ENCODE measurements around the gene RARRES1. TPM values are rescaled to one million over a fixed set of nuclear protein-coding genes. Genes with fewer than 3 reads are reported as not detected.

The RARRES1 gene
- total RNA-seq, 3 donors from 2014 or later = 3.5 to 568 (median 403) TPM

- Histone ChIP-seq H3K4me1 (no peaks in the 10 kb centered on the region), H3K4me3 (no peak overlapping the region), H3K9me3 (no peaks in the 10 kb centered on the region), H3K27ac (no peak overlapping the region), H3K27me3 (no peaks in the 10 kb centered on the region), H3K36me3 (no peaks in the 10 kb centered on the region)
- intact Hi-C loops (cut with DNase I; ENCODE audit: low total_unique reads) = no loop called here
- TF ChIP-seq CTCF (IDR thresholded peaks at IDR 0.05) (no peak), POLR2AphosphoS5 (IDR thresholded peaks at IDR 0.05) (no peak), POLR2A (IDR thresholded peaks at IDR 0.05) (no peak)
- DNase-seq (ENCODE audit: low spot score in 2 of 2) = no peak
Observed at GRCh38 chr3:158680861-158681260, 51.4 kb downstream of the RARRES1 start.

GRCh38 chr3:158679547-158680000, 52.7 kb downstream of the RARRES1 start:
- H3K9me3 ChIP-seq = no peaks in the 10 kb centered on the region

GRCh38 chr3:158678687-158679086, 53.6 kb downstream of the RARRES1 start:
- no peak overlapping the region for H3K27ac ChIP-seq
- no peaks in the 10 kb centered on the region for H3K27me3 ChIP-seq
- H3K4me3 ChIP-seq = no peak overlapping the region
- TF ChIP-seq CTCF (IDR thresholded peaks at IDR 0.05) (no peak), POLR2AphosphoS5 (IDR thresholded peaks at IDR 0.05) (no peak), POLR2A (IDR thresholded peaks at IDR 0.05) (no peak)
- intact Hi-C loops (cut with DNase I; ENCODE audit: low total_unique reads) = no loop called here
- no peaks in the 10 kb centered on the region for H3K9me3 ChIP-seq
- DNase-seq (ENCODE audit: low spot score in 2 of 2) = no peak
- no peaks in the 10 kb centered on the region for H3K4me1 ChIP-seq
- no peaks in the 10 kb centered on the region for H3K36me3 ChIP-seq

More at GRCh38 chr3:158679547-158680000, 52.7 kb downstream of the RARRES1 start:
- Histone ChIP-seq H3K4me1 (no peaks in the 10 kb centered on the region), H3K27ac (no peak overlapping the region), H3K27me3 (no peaks in the 10 kb centered on the region), H3K36me3 (no peaks in the 10 kb centered on the region), H3K4me3 (no peak overlapping the region)
- intact Hi-C loops (cut with DNase I; ENCODE audit: low total_unique reads) = no loop called here
- no peak for DNase-seq (ENCODE audit: low spot score in 2 of 2)
- TF ChIP-seq CTCF (IDR thresholded peaks at IDR 0.05) = no peak
- no peak for TF ChIP-seq POLR2AphosphoS5 (IDR thresholded peaks at IDR 0.05)
- TF ChIP-seq POLR2A (IDR thresholded peaks at IDR 0.05) = no peak

GRCh38 chr3:158672215-158673176, 59.8 kb downstream of the RARRES1 start, which contains the start of gene LXN:
TSS of gene LXN (minus strand) at chr3:158672648. CDS start at chr3:158672478, 170 bp downstream.
- Histone ChIP-seq H3K9me3 (no peaks in the 10 kb centered on the region), H3K4me3 (peak within 1 kb of the TSS; percentile 47 to 84 (median 70)), H3K27ac (peak within 1 kb of the TSS; percentile 86 to 91), H3K27me3 (no peaks in the 10 kb centered on the region), H3K4me1 (no peaks in the 10 kb centered on the region), H3K36me3 (no peaks in the 10 kb centered on the region)
- TF ChIP-seq POLR2AphosphoS5 (IDR thresholded peaks at IDR 0.05) (peak; percentile 14 to 73 (median 25)), POLR2A (IDR thresholded peaks at IDR 0.05) (no peak), CTCF (IDR thresholded peaks at IDR 0.05) (peak; percentile 38 to 69 (median 53))
- peak; percentile 83 to 84 for DNase-seq (ENCODE audit: low spot score in 2 of 2)
- intact Hi-C loops (cut with DNase I; ENCODE audit: low total_unique reads) = no loop called here

GRCh38 chr3:158671821-158672214, 60.4 kb downstream of the RARRES1 start:
- DNase-seq (ENCODE audit: low spot score in 2 of 2) = no peak
- peak overlapping the region; percentile 47 to 84 (median 70) for H3K4me3 ChIP-seq
- H3K9me3 ChIP-seq = no peaks in the 10 kb centered on the region
- no peaks in the 10 kb centered on the region for H3K4me1 ChIP-seq
- TF ChIP-seq POLR2A (IDR thresholded peaks at IDR 0.05) = no peak
- no peak for TF ChIP-seq CTCF (IDR thresholded peaks at IDR 0.05)
- no peak for TF ChIP-seq POLR2AphosphoS5 (IDR thresholded peaks at IDR 0.05)
- no peaks in the 10 kb centered on the region for H3K27me3 ChIP-seq
- no peaks in the 10 kb centered on the region for H3K36me3 ChIP-seq
- peak overlapping the region; percentile 86 to 91 for H3K27ac ChIP-seq
- intact Hi-C loops (cut with DNase I; ENCODE audit: low total_unique reads) = no loop called here

All from breast epithelium (tissue), 4 donors.